OCI-LY1 (cell line): ENCODE data around the gene TNFRSF21.

Experiments
- H2AFZ ChIP-seq: fragments of 200-600 bp; sonication (generic), shearing (Covaris generic); 2 replicates; pipeline ENCODE4 v1.6.0; 2014; ENCODE audit warnings: antibody characterized with exemption, mild to moderate bottlenecking, low read length
- H3F3A ChIP-seq: fragments of 200-600 bp; sonication (generic), shearing (Covaris generic); 2 replicates; pipeline ENCODE4 v1.6.0; 2014; ENCODE audit warnings: mild to moderate bottlenecking, antibody characterized with exemption, low read length, moderate library complexity; ENCODE audit not compliant: insufficient read depth
- H3K27ac ChIP-seq: fragments of 200-600 bp; sonication (generic); 2 replicates; pipeline ENCODE4 v1.5.1; 2014; ENCODE audit warnings: low read length, mixed run types, mild to moderate bottlenecking, low read depth; ENCODE audit not compliant: poor library complexity, severe bottlenecking
- H3K27me3 ChIP-seq: fragments of 200-600 bp; sonication (generic); 2 replicates; pipeline ENCODE4 v1.6.0; 2014; ENCODE audit warnings: antibody characterized with exemption, mild to moderate bottlenecking, low read length, moderate library complexity; ENCODE audit not compliant: insufficient read depth
- H3K36me3 ChIP-seq: fragments of 200-600 bp; sonication (generic); 2 replicates; pipeline ENCODE4 v1.6.1; 2014; ENCODE audit warnings: mild to moderate bottlenecking, antibody characterized with exemption, low read length, moderate library complexity, mixed read lengths; ENCODE audit not compliant: insufficient read depth
- H3K4me1 ChIP-seq: fragments of 200-600 bp; sonication (generic); 2 replicates; pipeline ENCODE4 v1.5.1; 2014; ENCODE audit warnings: mild to moderate bottlenecking, low read length, moderate library complexity; ENCODE audit not compliant: insufficient read depth, severe bottlenecking
- H3K4me2 ChIP-seq: fragments of 200-600 bp; sonication (generic), shearing (Covaris generic); 2 replicates; pipeline ENCODE4 v1.6.1; 2014; ENCODE audit warnings: low read length
- H3K4me3 ChIP-seq: fragments of 200-600 bp; sonication (generic); 2 replicates; pipeline ENCODE4 v1.5.1; 2014; ENCODE audit warnings: low read length, low read depth, mild to moderate bottlenecking, mixed read lengths; ENCODE audit not compliant: poor library complexity, severe bottlenecking
- H3K79me2 ChIP-seq: fragments of 200-600 bp; shearing (Covaris generic); 2 replicates; pipeline ENCODE4 v1.6.1; 2016; ENCODE audit warnings: mixed run types, low read length, mixed read lengths; ENCODE audit not compliant: insufficient read depth
- H3K9ac ChIP-seq: fragments of 200-600 bp; sonication (generic), shearing (Covaris generic); 2 replicates; pipeline ENCODE4 v1.6.1; 2014; ENCODE audit warnings: mild to moderate bottlenecking, low read length, mixed read lengths
- H3K9me2 ChIP-seq: fragments of 200-600 bp; sonication (generic), shearing (Covaris generic); 2 replicates; pipeline ENCODE4 v1.6.1; 2014; ENCODE audit warnings: low read depth, mild to moderate bottlenecking, low read length, mixed read lengths
- H3K9me3 ChIP-seq: fragments of 200-600 bp; shearing (Covaris generic); 2 replicates; pipeline ENCODE4 v1.6.1; 2014; ENCODE audit warnings: low read length, mixed read lengths
- H4K20me1 ChIP-seq: fragments of 200-600 bp; sonication (generic), shearing (Covaris generic); 2 replicates; pipeline ENCODE4 v1.6.0; 2016; ENCODE audit warnings: mild to moderate bottlenecking, low read length; ENCODE audit not compliant: insufficient read depth
- CTCF ChIP-seq: fragments of 200-600 bp; sonication (generic), shearing (Covaris generic); IDR thresholded peaks from 2 replicates; pipeline ENCODE4 v1.5.1; 2017; ENCODE audit warnings: mild to moderate bottlenecking, antibody characterized with exemption, low read length, moderate library complexity, mixed read lengths
- EZH2 ChIP-seq: fragments of 200-600 bp; sonication (generic), shearing (Covaris generic); IDR thresholded peaks from 2 replicates; pipeline ENCODE4 v1.8.0; 2017; ENCODE audit warnings: borderline replicate concordance, mixed run types, mild to moderate bottlenecking, antibody characterized with exemption, low read length, moderate library complexity, mixed read lengths

The TNFRSF21 gene

GRCh38 chr6:47345761-47346160 is 36.1 kb upstream of the TNFRSF21 start:
- Histone ChIP-seq H2AFZ (no peak overlapping the region), H4K20me1 (no peaks in the 10 kb centered on the region), H3K79me2 (no peaks in the 10 kb centered on the region), H3K9me2 (no peaks in the 10 kb centered on the region), H3F3A (no peaks in the 10 kb centered on the region), H3K9ac (no peak overlapping the region), H3K4me3 (no peak overlapping the region), H3K36me3 (no peaks in the 10 kb centered on the region), H3K4me2 (no peak overlapping the region), H3K9me3 (no peaks in the 10 kb centered on the region), H3K27me3 (no peaks in the 10 kb centered on the region), H3K4me1 (no peaks in the 10 kb centered on the region), H3K27ac (no peak overlapping the region)
- no peak for TF ChIP-seq CTCF
- TF ChIP-seq EZH2 = no peak

GRCh38 chr6:47344022-47344421 is 34.3 kb upstream of the TNFRSF21 start:
- no peaks in the 10 kb centered on the region for H3K79me2 ChIP-seq
- H3K9me2 ChIP-seq = no peaks in the 10 kb centered on the region
- no peaks in the 10 kb centered on the region for H4K20me1 ChIP-seq
- H3K27ac ChIP-seq = no peak overlapping the region
- no peak overlapping the region for H3K4me3 ChIP-seq
- no peak overlapping the region for H3K9ac ChIP-seq
- no peaks in the 10 kb centered on the region for H3K27me3 ChIP-seq
- H3K4me2 ChIP-seq = no peak overlapping the region
- H3K4me1 ChIP-seq = no peaks in the 10 kb centered on the region
- H3K36me3 ChIP-seq = no peaks in the 10 kb centered on the region
- H3K9me3 ChIP-seq = no peaks in the 10 kb centered on the region
- no peaks in the 10 kb centered on the region for H3F3A ChIP-seq
- TF ChIP-seq EZH2 (no peak), CTCF (no peak)
- H2AFZ ChIP-seq = no peak overlapping the region

- no peak overlapping the region for H3K4me3 ChIP-seq
- no peaks in the 10 kb centered on the region for H3K9me3 ChIP-seq
- H3K79me2 ChIP-seq = no peaks in the 10 kb centered on the region
- no peaks in the 10 kb centered on the region for H3K9me2 ChIP-seq
- no peak overlapping the region for H3K27ac ChIP-seq
- no peaks in the 10 kb centered on the region for H3F3A ChIP-seq
- H3K9ac ChIP-seq = no peak overlapping the region
- H3K36me3 ChIP-seq = no peaks in the 10 kb centered on the region
- H2AFZ ChIP-seq = no peak overlapping the region
- TF ChIP-seq EZH2 = no peak
- TF ChIP-seq CTCF = no peak
- H4K20me1 ChIP-seq = no peaks in the 10 kb centered on the region
- H3K27me3 ChIP-seq = no peaks in the 10 kb centered on the region
- no peak overlapping the region for H3K4me2 ChIP-seq
- no peaks in the 10 kb centered on the region for H3K4me1 ChIP-seq
Measured at GRCh38 chr6:47343600-47343999, 33.9 kb upstream of the TNFRSF21 start.
